GM12891 (cell line): ENCODE measurements around the gene HTT-AS.

Experiments
- DNase-seq: peaks from one replicate; pipeline ENCODE4 v3.0.0; 2011; ENCODE audit warnings: low spot score; ENCODE audit not compliant: insufficient read length
- FAIRE-seq: peaks from 2 replicates; lab custom pipeline; 2011; peaks lifted over from hg19 to GRCh38; lab: Jason Lieb, UNC
- PAX5 ChIP-seq: IDR thresholded peaks from 2 replicates; pipeline ENCODE4 v1.6.1; 2011; ENCODE audit warnings: low read length, moderate library complexity, mild to moderate bottlenecking; ENCODE audit not compliant: insufficient read depth, severe bottlenecking
- POLR2A ChIP-seq: IDR thresholded peaks from 2 replicates; pipeline ENCODE4 v1.6.1; 2011; ENCODE audit warnings: low read depth, low read length, control low read depth
- POLR2AphosphoS5 ChIP-seq: IDR thresholded peaks from 2 replicates; pipeline ENCODE4 v1.6.1; 2011; ENCODE audit warnings: low read depth, low read length, control low read depth
- POU2F2 ChIP-seq: IDR thresholded peaks from 2 replicates; pipeline ENCODE4 v1.6.1; 2011; ENCODE audit warnings: low read depth, mild to moderate bottlenecking, control low read depth, low read length, moderate library complexity
- SPI1 ChIP-seq: IDR thresholded peaks from 2 replicates; pipeline ENCODE4 v1.6.1; 2011; ENCODE audit warnings: low read depth, low read length, control low read depth
- TAF1 ChIP-seq: IDR thresholded peaks from 2 replicates; pipeline ENCODE4 v1.6.1; 2011; ENCODE audit warnings: low read depth, low read length, control low read depth

The HTT-AS gene

GRCh38 chr4:3036131-3036952 lies 38.0 kb downstream of the HTT-AS start:
- no peak for DNase-seq
- TF ChIP-seq POLR2A (no peak), PAX5 (no peak), POLR2AphosphoS5 (no peak), TAF1 (no peak), POU2F2 (no peak), SPI1 (no peak)
- FAIRE-seq = peak; percentile 5

DNA sequence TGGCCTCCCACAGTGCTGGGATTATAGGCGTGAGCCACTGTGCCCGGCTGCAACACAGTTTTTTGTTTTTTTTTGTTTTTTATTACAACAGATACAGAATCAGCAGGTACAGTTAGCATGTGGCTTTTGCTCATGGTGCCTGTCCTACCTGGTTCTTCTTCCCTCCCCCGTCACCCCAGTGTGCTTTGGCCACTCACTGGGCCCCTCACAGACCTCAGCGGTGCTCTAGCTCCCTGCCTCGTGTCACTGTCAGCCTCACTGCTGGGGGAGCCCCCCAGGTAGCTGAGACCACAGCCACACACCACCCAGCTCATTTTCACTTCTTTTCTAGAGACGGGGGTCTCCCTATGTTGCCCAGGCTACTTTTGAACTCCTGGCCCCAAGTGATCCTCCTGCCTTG lies 38.7 kb downstream of the HTT-AS start:
- TF ChIP-seq PAX5 (no peak), POLR2A (no peak), POU2F2 (no peak), SPI1 (no peak)
- peak; percentile 9 for FAIRE-seq
- no peak for DNase-seq

- no peak for TF ChIP-seq TAF1
- no peak for TF ChIP-seq PAX5
- no peak for TF ChIP-seq SPI1
- TF ChIP-seq POLR2AphosphoS5 = no peak
- no peak for TF ChIP-seq POU2F2
- no peak for TF ChIP-seq POLR2A
- FAIRE-seq = no peak
- DNase-seq = no peak
These were observed 39.1 kb downstream of the HTT-AS start for GRCh38 chr4:3035249-3035648.

DNA sequence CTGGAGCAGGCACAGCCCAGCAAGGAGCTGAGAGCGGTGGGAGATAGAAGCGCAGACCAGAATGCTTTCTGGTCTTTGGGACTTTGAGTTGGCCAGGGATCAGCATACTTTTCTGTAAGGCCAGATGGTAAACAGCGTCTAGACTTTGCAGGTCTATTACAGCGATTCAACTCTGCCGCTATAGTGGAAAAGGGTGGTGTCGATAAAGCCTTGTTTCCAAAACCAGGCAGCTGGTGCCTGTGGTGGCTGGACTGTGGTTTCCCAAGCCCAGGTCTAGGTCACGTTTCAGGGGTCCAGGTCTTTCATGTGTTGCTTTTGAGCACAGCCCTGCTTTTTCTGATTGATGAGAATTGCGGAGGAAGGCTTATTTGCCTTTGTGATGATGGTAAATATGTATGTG lies 40.1 kb downstream of the HTT-AS start:
- DNase-seq = no peak
- no peak for FAIRE-seq
- TF ChIP-seq PAX5 = no peak
- no peak for TF ChIP-seq POLR2AphosphoS5
- TF ChIP-seq POLR2A = no peak
- no peak for TF ChIP-seq TAF1
- TF ChIP-seq POU2F2 = no peak
- no peak for TF ChIP-seq SPI1

DNA sequence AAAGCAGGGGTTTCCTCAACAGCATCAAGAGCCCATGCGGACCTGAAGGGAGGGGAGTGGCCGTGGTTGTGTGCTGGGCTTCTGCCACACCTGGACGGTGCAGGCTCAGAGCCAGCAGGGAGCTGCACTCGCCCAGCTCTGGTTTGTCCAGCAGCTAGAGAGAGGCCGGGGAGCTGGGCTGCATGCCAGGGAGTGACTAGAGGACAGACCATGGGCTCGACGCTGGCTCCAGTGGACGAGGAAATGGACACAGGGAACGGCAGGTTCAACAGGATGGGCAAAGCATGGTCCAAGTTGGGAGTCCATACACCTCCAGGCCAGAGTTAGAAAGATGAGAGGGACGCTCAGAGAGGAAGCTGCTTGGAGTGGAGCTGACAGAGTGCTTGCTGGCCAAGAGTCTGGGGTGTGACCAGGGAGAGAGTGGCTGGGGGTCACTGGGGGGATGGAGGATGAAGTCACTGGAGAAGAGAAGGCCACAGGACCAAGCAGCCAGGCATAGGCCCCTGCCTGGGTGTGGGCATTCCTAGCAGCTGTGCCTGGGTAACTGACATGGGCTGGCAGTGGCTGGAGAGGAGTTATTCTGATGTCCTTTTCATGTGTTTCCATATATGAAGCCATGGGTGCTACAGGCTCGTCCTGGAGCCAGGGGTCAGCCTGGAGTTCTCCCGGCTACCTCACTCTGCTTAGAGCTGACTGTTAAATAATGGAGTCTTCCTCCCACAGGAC lies 42.8 kb downstream of the HTT-AS start:
- FAIRE-seq (no peak), DNase-seq (no peak)
- no peak for TF ChIP-seq POLR2AphosphoS5
- no peak for TF ChIP-seq PAX5
- no peak for TF ChIP-seq TAF1
- no peak for TF ChIP-seq SPI1
- no peak for TF ChIP-seq POU2F2
- TF ChIP-seq POLR2A = no peak

GRCh38 chr4:3030566-3031356 lies 43.6 kb downstream of the HTT-AS start:
- FAIRE-seq = no peak
- TF ChIP-seq SPI1 (no peak), PAX5 (no peak), POLR2A (no peak), POLR2AphosphoS5 (no peak), TAF1 (no peak), POU2F2 (no peak)
- DNase-seq = no peak

DNA sequence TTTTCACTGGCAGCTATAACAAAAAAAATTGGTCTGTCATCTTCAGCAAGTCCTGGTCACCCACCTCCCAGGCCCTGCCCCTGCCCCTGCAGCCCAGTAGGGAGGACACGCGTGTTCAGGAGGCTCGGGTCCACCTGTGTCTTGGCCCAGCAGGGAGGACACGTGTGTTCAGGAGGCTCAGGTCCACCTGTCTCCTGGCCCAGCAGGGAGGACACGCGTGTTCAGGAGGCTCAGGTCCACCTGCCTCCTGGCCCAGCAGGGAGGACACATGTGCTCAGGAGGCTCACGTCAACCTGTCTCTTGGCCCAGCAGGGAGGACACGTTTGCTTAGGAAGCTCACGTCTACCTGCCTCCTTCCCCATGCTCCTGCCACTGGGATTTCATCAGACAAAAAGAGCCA lies 44.9 kb downstream of the HTT-AS start:
- no peak for FAIRE-seq
- DNase-seq = no peak
- TF ChIP-seq POLR2A = no peak
- TF ChIP-seq POU2F2 = no peak
- TF ChIP-seq POLR2AphosphoS5 = no peak
- TF ChIP-seq SPI1 = no peak
- no peak for TF ChIP-seq TAF1
- TF ChIP-seq PAX5 = no peak

GRCh38 chr4:3026540-3026939 lies 47.8 kb downstream of the HTT-AS start:
- FAIRE-seq (no peak), DNase-seq (no peak)
- TF ChIP-seq PAX5 (no peak), POU2F2 (no peak), SPI1 (no peak), TAF1 (no peak), POLR2A (no peak), POLR2AphosphoS5 (no peak)

DNA sequence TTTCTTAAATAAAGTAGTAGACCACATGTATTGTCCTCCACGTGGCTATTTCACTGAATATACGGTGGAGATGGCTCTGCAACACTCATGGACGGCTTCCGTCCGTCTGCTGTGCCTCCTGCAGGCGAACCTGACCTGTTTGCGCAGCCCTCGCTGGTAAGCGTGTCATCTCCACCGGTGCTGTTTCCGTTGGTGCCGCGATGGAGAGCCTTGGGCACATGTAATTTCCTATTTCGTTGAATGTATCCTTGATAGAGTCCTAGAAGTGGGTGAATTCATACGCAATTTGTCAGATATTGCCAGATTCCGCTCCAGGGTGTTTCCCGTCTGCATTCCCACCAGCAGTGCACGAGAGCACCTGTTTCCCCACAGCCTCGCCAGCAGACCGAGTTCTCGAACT lies 48.5 kb downstream of the HTT-AS start:
- no peak for FAIRE-seq
- no peak for DNase-seq
- TF ChIP-seq POLR2AphosphoS5 (no peak), POU2F2 (no peak), POLR2A (no peak), TAF1 (no peak), PAX5 (no peak), SPI1 (no peak)
